ENCODE data around the gene TYW1.
"Not testable (repeated sequence)": the region's sequence is repeated elsewhere in the genome, so short reads cannot be mapped to it uniquely, and the experiment has no call there.

The TYW1 gene

GRCh38 chr7:67189801-67190465, 193.3 kb downstream of the TYW1 start:
- not testable (repeated sequence) for DNase-seq (ENCODE audit: low read depth in 2 of 2)

GRCh38 chr7:67191002-67191720, 194.5 kb downstream of the TYW1 start:
- not testable (repeated sequence) for DNase-seq (ENCODE audit: low read depth in 2 of 2)

- not testable (repeated sequence) for DNase-seq (ENCODE audit: low read depth in 2 of 2)
Measured at GRCh38 chr7:67192123-67192702, 195.6 kb downstream of the TYW1 start.

GRCh38 chr7:67192889-67193613, 196.4 kb downstream of the TYW1 start:
- DNase-seq (ENCODE audit: low read depth in 2 of 2), result not testable (repeated sequence)

- not testable (repeated sequence) for DNase-seq (ENCODE audit: low read depth in 2 of 2)
Measured at GRCh38 chr7:67196176-67196575, 199.5 kb downstream of the TYW1 start.

GRCh38 chr7:67198865-67199526, 202.4 kb downstream of the TYW1 start:
- DNase-seq (ENCODE audit: low read depth in 2 of 2), result not testable (repeated sequence)

- not testable (repeated sequence) for DNase-seq (ENCODE audit: low read depth in 2 of 2)
Measured at GRCh38 chr7:67205772-67206171, 209.1 kb downstream of the TYW1 start.

- no peak for DNase-seq (ENCODE audit: low read depth in 2 of 2)
Measured at GRCh38 chr7:67206452-67206851, 209.8 kb downstream of the TYW1 start.

- not testable (repeated sequence) for DNase-seq (ENCODE audit: low read depth in 2 of 2)
Measured at GRCh38 chr7:67208656-67209055, 212.0 kb downstream of the TYW1 start.

GRCh38 chr7:67209256-67209655, 212.6 kb downstream of the TYW1 start:
- no peak for DNase-seq (ENCODE audit: low read depth in 2 of 2)

GRCh38 chr7:67210567-67210966, 213.9 kb downstream of the TYW1 start:
- no peak for DNase-seq (ENCODE audit: low read depth in 2 of 2)

GRCh38 chr7:67211650-67212330, 215.2 kb downstream of the TYW1 start:
- DNase-seq (ENCODE audit: low read depth in 2 of 2), result not testable (repeated sequence)

GRCh38 chr7:67213038-67213437, 216.4 kb downstream of the TYW1 start:
- not testable (repeated sequence) for DNase-seq (ENCODE audit: low read depth in 2 of 2)

- not testable (repeated sequence) for DNase-seq (ENCODE audit: low read depth in 2 of 2)
Measured at GRCh38 chr7:67223551-67223950, 226.9 kb downstream of the TYW1 start.

GRCh38 chr7:67226340-67226907, 229.8 kb downstream of the TYW1 start:
- not testable (repeated sequence) for DNase-seq (ENCODE audit: low read depth in 2 of 2)

GRCh38 chr7:67226967-67227366, 230.3 kb downstream of the TYW1 start:
- not testable (repeated sequence) for DNase-seq (ENCODE audit: low read depth in 2 of 2)

GRCh38 chr7:67229018-67229417, 232.4 kb downstream of the TYW1 start:
- DNase-seq (ENCODE audit: low read depth in 2 of 2), result not testable (repeated sequence)

- not testable (repeated sequence) for DNase-seq (ENCODE audit: low read depth in 2 of 2)
Measured at GRCh38 chr7:67230029-67230428, 233.4 kb downstream of the TYW1 start.

GRCh38 chr7:67233506-67233905, 236.9 kb downstream of the TYW1 start:
- DNase-seq (ENCODE audit: low read depth in 2 of 2), result not testable (repeated sequence)

- not testable (repeated sequence) for DNase-seq (ENCODE audit: low read depth in 2 of 2)
Measured at GRCh38 chr7:67236216-67236615, 239.6 kb downstream of the TYW1 start.

GRCh38 chr7:67242871-67243270, 246.2 kb downstream of the TYW1 start:
- not testable (repeated sequence) for DNase-seq (ENCODE audit: low read depth in 2 of 2)

Measured in stimulated activated CD8-positive, alpha-beta memory T cell treated with anti-CD3 and anti-CD28 coated beads, Interleukin-7, amount 100 ng/mL, for 4 hours (primary cell).